OCI-LY3 (cell line): ENCODE results near the gene RGS6.

Experiments
- EZH2phosphoT487 ChIP-seq: fragments of 200-600 bp; shearing (Covaris generic); IDR thresholded peaks from 2 replicates; pipeline ENCODE4 v1.6.1; 2018; ENCODE audit warnings: antibody characterized with exemption, mixed run types, low read depth
- TF ChIP-seq, protein P1 (sequence below): fragments of 200-600, 300-600 bp; sonication (generic); IDR thresholded peaks from 2 replicates; pipeline ENCODE4 v1.5.1; 2014; ENCODE audit warnings: antibody characterized with exemption, low read length, low read depth

DNA sequence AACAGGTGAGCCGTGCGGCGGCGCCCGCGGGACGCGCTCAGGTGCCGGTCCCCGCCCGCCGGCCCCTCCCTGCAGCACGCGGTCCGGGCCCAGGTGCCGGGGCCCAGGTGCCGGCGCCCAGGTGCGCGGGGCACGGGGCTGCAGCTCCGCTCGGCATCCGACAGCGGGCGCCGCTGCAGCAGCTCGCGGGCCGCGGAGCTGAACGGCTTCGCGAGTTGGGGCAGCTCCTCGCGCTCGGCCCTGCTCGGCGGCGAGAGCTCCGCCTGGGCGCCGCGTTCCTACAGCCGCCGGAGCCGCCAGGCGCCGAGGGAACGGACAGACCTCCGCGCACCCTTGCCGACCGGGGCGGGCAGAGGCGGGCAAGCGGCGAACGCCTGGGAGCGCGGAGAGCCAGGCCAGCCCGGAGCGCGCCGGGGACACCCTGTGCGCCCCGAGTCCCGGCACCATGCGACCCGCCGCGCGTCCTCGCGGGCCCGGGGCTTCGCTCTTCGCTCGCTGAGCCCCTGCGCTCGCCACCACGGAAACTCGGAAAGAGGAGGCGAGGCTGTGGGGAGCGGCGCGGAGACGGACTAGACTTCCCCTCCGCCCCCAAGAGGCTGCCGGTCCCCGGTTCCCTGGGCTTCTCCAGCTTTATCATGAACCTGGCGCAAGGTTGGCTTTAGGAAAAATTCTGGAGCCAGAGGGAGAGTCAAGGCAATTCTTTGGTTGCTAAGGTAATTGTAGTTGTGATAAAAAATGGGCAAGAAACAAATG lies at the start of gene RGS6:
- TF ChIP-seq, protein P1, sequence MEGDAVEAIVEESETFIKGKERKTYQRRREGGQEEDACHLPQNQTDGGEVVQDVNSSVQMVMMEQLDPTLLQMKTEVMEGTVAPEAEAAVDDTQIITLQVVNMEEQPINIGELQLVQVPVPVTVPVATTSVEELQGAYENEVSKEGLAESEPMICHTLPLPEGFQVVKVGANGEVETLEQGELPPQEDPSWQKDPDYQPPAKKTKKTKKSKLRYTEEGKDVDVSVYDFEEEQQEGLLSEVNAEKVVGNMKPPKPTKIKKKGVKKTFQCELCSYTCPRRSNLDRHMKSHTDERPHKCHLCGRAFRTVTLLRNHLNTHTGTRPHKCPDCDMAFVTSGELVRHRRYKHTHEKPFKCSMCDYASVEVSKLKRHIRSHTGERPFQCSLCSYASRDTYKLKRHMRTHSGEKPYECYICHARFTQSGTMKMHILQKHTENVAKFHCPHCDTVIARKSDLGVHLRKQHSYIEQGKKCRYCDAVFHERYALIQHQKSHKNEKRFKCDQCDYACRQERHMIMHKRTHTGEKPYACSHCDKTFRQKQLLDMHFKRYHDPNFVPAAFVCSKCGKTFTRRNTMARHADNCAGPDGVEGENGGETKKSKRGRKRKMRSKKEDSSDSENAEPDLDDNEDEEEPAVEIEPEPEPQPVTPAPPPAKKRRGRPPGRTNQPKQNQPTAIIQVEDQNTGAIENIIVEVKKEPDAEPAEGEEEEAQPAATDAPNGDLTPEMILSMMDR, result no peak
- no peak for TF ChIP-seq EZH2phosphoT487
